Kidney (tissue), 14 donors: ENCODE measurements around the gene CRTC3. TPM values are rescaled to one million over a fixed set of nuclear protein-coding genes. Genes with fewer than 3 reads are reported as not detected.
A peak's percentile ranks its signal among the peaks of the same experiment; 100 is the strongest.

Experiments used
- DNase-seq, 5 donors: peaks; one replicate each; pipeline ENCODE4 v3.0.0-alpha.2; 2013 to 2020
- FAIRE-seq: peaks from 2 replicates; lab custom pipeline; 2012; peaks lifted over from hg19 to GRCh38; lab: Jason Lieb, UNC
- H3K27ac ChIP-seq, 2 donors: one replicate each; pipeline ENCODE4 v1.7.0; 2013; ENCODE audit warnings: low read depth in 2 of 2, low read length in 2 of 2, inconsistent platforms in 1 of 2
- H3K27me3 ChIP-seq: one replicate; pipeline ENCODE4 v1.7.1; 2013; ENCODE audit warnings: low read length, inconsistent platforms; ENCODE audit not compliant: control insufficient read depth, insufficient read depth
- H3K36me3 ChIP-seq, 3 donors: one replicate each; pipeline versions ENCODE4 v1.7.0 to v1.7.1; 2013; ENCODE audit warnings: low read length in 3 of 3, control low read depth in 1 of 3, inconsistent platforms in 1 of 3; ENCODE audit not compliant: insufficient read depth in 3 of 3, control insufficient read depth in 2 of 3
- H3K4me1 ChIP-seq, 3 donors: one replicate each; pipeline versions ENCODE4 v1.7.0 to v1.7.1; 2013; ENCODE audit warnings: low read length in 3 of 3, inconsistent platforms in 1 of 3, low read depth in 1 of 3; ENCODE audit not compliant: control insufficient read depth in 2 of 3, insufficient read depth in 2 of 3
- H3K4me3 ChIP-seq, 3 donors: one replicate each; pipeline versions ENCODE4 v1.7.0 to v1.8.1; 2013; ENCODE audit warnings: low read length in 3 of 3, control low read depth in 1 of 3, inconsistent platforms in 1 of 3
- H3K9ac ChIP-seq, 3 donors: one replicate each; pipeline versions ENCODE4 v1.7.0 to v1.7.1; 2013; ENCODE audit warnings: low read length in 3 of 3, control low read depth in 1 of 3, inconsistent platforms in 1 of 3
- H3K9me3 ChIP-seq, 3 donors: one replicate each; pipeline versions ENCODE4 v1.7.0 to v1.7.1; 2013; ENCODE audit warnings: low read length in 3 of 3, control low read depth in 1 of 3, inconsistent platforms in 1 of 3; ENCODE audit not compliant: control insufficient read depth in 2 of 3, insufficient read depth in 1 of 3
- intact Hi-C: fragments of 100-400 bp; cut with DNase I; formaldehyde crosslinking; loops from one replicate; pipeline ENCODE4 v1.11.1; 2022
- polyA plus RNA-seq: library from polyadenylated mRNA; stranded (reverse); fragments of 350-450 nt; fragmentation: Illumina TruSeq; extraction: RNeasy Lipid Tissue Mini Kit (QIAGEN cat#74804); gene quantifications from one replicate; pipeline ENCODE4 v1.2.3, GENCODE V29; 2014; ENCODE audit warnings: low read depth, low replicate concordance; ENCODE audit not compliant: insufficient read depth
- total RNA-seq: library from RNA; stranded (reverse); fragmentation: NEBNext Ultra II Directional; extraction: Animal tissue kit (Norgen Biotek cat#: 25700); gene quantifications from one replicate; pipeline ENCODE4 v1.2.1, GENCODE V29; 2021
- TF ChIP-seq, protein P1 (sequence below): IDR thresholded peaks from 3 replicates; pipeline ENCODE4 v1.5.1; 2012; ENCODE audit warnings: mild to moderate bottlenecking, moderate library complexity, borderline replicate concordance; ENCODE audit not compliant: insufficient read depth; ENCODE audit errors: extremely low read depth
- donor health status: control.
- donor health status: control.
- donor health status: control.
- donor health status: control.
- donor health status: control.
- donor health status: DM: yes; HTN: yes; CAD: no.
- donor health status: Normal renal cell carcinoma (clear cell type).

The CRTC3 gene
- total and polyA plus RNA-seq, 2 donors from 2014 or later: 9.2 to 49.0 TPM

DNA sequence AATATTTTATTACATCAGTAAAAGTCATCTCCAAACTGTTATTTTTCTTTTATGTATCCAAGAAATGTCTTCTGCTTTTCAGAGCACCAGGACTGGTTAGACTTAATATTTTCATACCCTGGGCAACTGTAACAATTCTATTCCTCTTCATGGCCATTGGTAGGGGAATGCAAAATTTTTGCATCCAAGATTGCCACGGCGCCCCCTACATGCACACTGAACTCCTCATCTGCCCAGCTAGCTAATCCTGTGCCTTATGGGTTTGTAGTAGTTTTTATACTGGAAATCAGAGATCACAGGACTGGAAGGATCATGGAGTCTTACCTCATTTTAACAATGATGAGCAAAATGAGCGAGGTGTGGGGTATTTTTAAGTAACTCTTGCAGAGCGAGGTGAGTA lies 74.2 kb downstream of the CRTC3 start:
- Histone ChIP-seq H3K27me3 (no peaks in the 10 kb centered on the region), H3K9ac (no peak overlapping the region), H3K36me3 (peaks cover 0 to 11% (median 7%) of the 10 kb centered on the region in 3 donors), H3K9me3 (no peaks in the 10 kb centered on the region), H3K4me3 (no peak overlapping the region), H3K27ac (no peak overlapping the region), H3K4me1 (no peaks in the 10 kb centered on the region)
- FAIRE-seq (no peak), DNase-seq (no peak)
- TF ChIP-seq, protein P1, sequence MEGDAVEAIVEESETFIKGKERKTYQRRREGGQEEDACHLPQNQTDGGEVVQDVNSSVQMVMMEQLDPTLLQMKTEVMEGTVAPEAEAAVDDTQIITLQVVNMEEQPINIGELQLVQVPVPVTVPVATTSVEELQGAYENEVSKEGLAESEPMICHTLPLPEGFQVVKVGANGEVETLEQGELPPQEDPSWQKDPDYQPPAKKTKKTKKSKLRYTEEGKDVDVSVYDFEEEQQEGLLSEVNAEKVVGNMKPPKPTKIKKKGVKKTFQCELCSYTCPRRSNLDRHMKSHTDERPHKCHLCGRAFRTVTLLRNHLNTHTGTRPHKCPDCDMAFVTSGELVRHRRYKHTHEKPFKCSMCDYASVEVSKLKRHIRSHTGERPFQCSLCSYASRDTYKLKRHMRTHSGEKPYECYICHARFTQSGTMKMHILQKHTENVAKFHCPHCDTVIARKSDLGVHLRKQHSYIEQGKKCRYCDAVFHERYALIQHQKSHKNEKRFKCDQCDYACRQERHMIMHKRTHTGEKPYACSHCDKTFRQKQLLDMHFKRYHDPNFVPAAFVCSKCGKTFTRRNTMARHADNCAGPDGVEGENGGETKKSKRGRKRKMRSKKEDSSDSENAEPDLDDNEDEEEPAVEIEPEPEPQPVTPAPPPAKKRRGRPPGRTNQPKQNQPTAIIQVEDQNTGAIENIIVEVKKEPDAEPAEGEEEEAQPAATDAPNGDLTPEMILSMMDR: peak; percentile 47
- intact Hi-C loops: no loop called here

DNA sequence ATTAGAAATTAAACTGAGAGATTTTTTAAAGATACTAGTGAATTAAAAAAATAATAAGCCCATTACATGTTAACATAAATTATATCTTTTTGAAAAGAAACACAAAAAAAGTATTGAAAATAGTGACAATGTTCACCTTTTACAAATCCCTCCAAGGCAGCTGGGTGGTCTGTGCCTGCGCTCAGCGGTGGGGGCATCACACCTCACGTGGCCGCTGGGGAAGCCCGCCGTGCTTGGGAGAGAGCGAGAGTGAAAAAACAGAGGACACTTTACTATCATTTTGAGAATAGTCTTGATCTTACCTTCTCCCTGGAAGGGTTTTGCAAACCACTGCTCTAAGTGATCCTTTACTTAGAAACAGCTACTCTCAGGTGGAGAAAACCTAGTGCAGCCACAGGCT lies 76.9 kb downstream of the CRTC3 start:
- FAIRE-seq (no peak), DNase-seq (no peak)
- H3K36me3 ChIP-seq: peaks cover 0 to 13% (median 11%) of the 10 kb centered on the region in 3 donors
- intact Hi-C loops: no loop called here
- TF ChIP-seq, protein P1: no peak
- H3K27ac ChIP-seq: no peak overlapping the region
- no peaks in the 10 kb centered on the region for H3K27me3 ChIP-seq
- H3K9ac ChIP-seq: no peak overlapping the region
- H3K4me1 ChIP-seq: no peaks in the 10 kb centered on the region
- H3K9me3 ChIP-seq: no peaks in the 10 kb centered on the region
- H3K4me3 ChIP-seq: no peak overlapping the region

DNA sequence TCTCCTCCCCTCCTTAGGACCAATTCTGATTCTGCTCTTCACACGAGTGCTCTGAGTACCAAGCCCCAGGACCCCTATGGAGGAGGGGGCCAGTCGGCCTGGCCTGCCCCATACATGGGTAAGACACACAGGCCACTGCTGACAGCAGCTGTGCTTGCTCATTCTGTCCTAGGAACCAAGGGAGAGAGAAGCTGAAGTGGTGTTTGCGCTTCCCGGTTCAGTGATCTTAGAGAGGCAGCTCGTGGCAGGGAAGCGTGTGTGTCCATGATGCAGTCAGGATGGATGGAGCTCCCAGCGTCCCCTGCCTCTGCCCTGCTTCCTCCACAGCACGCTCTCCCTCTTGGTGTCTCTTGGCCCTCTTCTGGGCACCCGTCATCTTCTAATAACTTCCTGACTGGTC lies 77.6 kb downstream of the CRTC3 start:
- Histone ChIP-seq H3K4me1 (no peaks in the 10 kb centered on the region), H3K4me3 (no peak overlapping the region), H3K9me3 (no peaks in the 10 kb centered on the region), H3K9ac (no peak overlapping the region), H3K27me3 (no peaks in the 10 kb centered on the region), H3K27ac (no peak overlapping the region), H3K36me3 (peaks cover 0 to 16% (median 14%) of the 10 kb centered on the region in 3 donors)
- DNase-seq: peak in 2 of 5 donors; percentile 22 to 39
- TF ChIP-seq, protein P1: no peak
- intact Hi-C loops: no loop called here
- no peak for FAIRE-seq
